H1 (cell line): ENCODE results near the gene ADRA2B. TPM values are rescaled to one million over a fixed set of nuclear protein-coding genes. Genes with fewer than 3 reads are reported as not detected.

ENCODE experiments used
- ATF3 ChIP-seq: IDR thresholded peaks from 2 replicates; pipeline ENCODE4 v1.6.1; 2011; ENCODE audit warnings: low read depth, mild to moderate bottlenecking, low read length; ENCODE audit not compliant: insufficient read depth
- BACH1 ChIP-seq: IDR thresholded peaks from 2 replicates; pipeline ENCODE4 v1.6.1; 2012; ENCODE audit warnings: low read length, improper control_type of control experiment
- CBX5 ChIP-seq: fragments of 300-800, 300-1000 bp; sonication (generic); IDR thresholded peaks from 2 replicates; pipeline ENCODE4 v1.7.1; 2016; ENCODE audit warnings: antibody characterized with exemption, low read length, low read depth
- CHD1 ChIP-seq: IDR thresholded peaks from 2 replicates; pipeline ENCODE4 v1.6.1; 2012; ENCODE audit warnings: low read depth, low read length, improper control_type of control experiment
- CTCF ChIP-seq, 3 experiments: IDR thresholded peaks; 1 replicate in 2 of 3; 2 replicates in 1 of 3; pipeline versions ENCODE4 v1.5.1 to v1.6.1; 2011; ENCODE audit warnings: low read length in 3 of 3, mild to moderate bottlenecking in 3 of 3, inconsistent platforms in 2 of 3, low read depth in 1 of 3, moderate library complexity in 1 of 3; ENCODE audit not compliant: insufficient read depth in 1 of 3; ENCODE audit errors: control extremely low read depth in 1 of 3
- GTF2F1 ChIP-seq: IDR thresholded peaks from 2 replicates; pipeline ENCODE4 v1.6.1; 2012; ENCODE audit warnings: low read depth, low read length, improper control_type of control experiment, borderline replicate concordance
- KDM4A ChIP-seq: IDR thresholded peaks from one replicate; pipeline ENCODE4 v1.7.1; 2012; ENCODE audit warnings: low read depth, mild to moderate bottlenecking, moderate library complexity, low read length, inconsistent platforms; ENCODE audit not compliant: severe bottlenecking
- POU5F1 ChIP-seq: IDR thresholded peaks from 2 replicates; pipeline ENCODE4 v1.6.1; 2011; ENCODE audit warnings: low read depth, mild to moderate bottlenecking, low read length, moderate library complexity
- RAD21 ChIP-seq, 2 experiments: IDR thresholded peaks in 1 of 2; conservative IDR thresholded peaks in 1 of 2; 2 replicates each; pipeline ENCODE4 v1.6.1; 2011; ENCODE audit warnings: low read depth in 2 of 2, low read length in 2 of 2, improper control_type of control experiment in 1 of 2, inconsistent platforms in 1 of 2, mild to moderate bottlenecking in 1 of 2, moderate library complexity in 1 of 2
- SIN3A ChIP-seq, 2 experiments: IDR thresholded peaks in 1 of 2; conservative IDR thresholded peaks in 1 of 2; 2 replicates each; pipeline ENCODE4 v1.6.1; 2011 to 2012; ENCODE audit warnings: low read length in 2 of 2, improper control_type of control experiment in 1 of 2, low read depth in 1 of 2, mild to moderate bottlenecking in 1 of 2
- SP2 ChIP-seq: IDR thresholded peaks from 2 replicates; pipeline ENCODE4 v1.6.1; 2012; ENCODE audit warnings: mild to moderate bottlenecking, low read length, inconsistent platforms
- SRF ChIP-seq: IDR thresholded peaks from 2 replicates; pipeline ENCODE4 v1.6.1; 2011; ENCODE audit warnings: mild to moderate bottlenecking, low read depth, low read length, moderate library complexity
- TAF1 ChIP-seq: IDR thresholded peaks from 2 replicates; pipeline ENCODE4 v1.6.1; 2011; ENCODE audit warnings: mild to moderate bottlenecking, low read depth, low read length
- TCF12 ChIP-seq: IDR thresholded peaks from 2 replicates; pipeline ENCODE4 v1.6.1; 2011; ENCODE audit warnings: low read depth, mild to moderate bottlenecking, low read length
- TEAD4 ChIP-seq: IDR thresholded peaks from 2 replicates; pipeline ENCODE4 v1.6.1; 2012; ENCODE audit warnings: low read depth, low read length, inconsistent platforms, mixed read lengths
- YY1 ChIP-seq: IDR thresholded peaks from 2 replicates; pipeline ENCODE4 v1.6.1; 2011; ENCODE audit warnings: low read depth, mild to moderate bottlenecking, low read length
- polyA plus RNA-seq, 7 experiments: library from polyadenylated mRNA; depleted of rRNA in 3 of 7; stranded (reverse) in 5 of 7; unstranded in 2 of 7; fragments of >200 nt in 5 of 7; fragments of 200-250 nt in 2 of 7; gene quantifications; 1 replicate in 5 of 7; 2 replicates in 1 of 7; 4 replicates in 1 of 7; pipeline versions ENCODE4 v1.2.1 to v1.2.3, GENCODE V29; 2011 to 2013; ENCODE audit warnings: missing spikeins in 2 of 7, mixed read lengths in 2 of 7
- total RNA-seq: library from RNA; stranded (reverse); fragmentation: NEBNext Ultra II Directional; extraction: Animal tissue kit (Norgen Biotek cat#: 25700); gene quantifications from 2 replicates; pipeline ENCODE4 v1.2.1, GENCODE V29; 2021

Gene ADRA2B
- total and polyA plus RNA-seq, 2 of the 8 experiments (the other 6 are each of a cell fraction or from before 2014, with no cell fraction given): 5.8 to 6.5 TPM

- TF ChIP-seq TEAD4: no peak
- TF ChIP-seq SP2: no peak
- TF ChIP-seq RAD21 (IDR thresholded peaks at IDR 0.05 in 1 of 2, conservative IDR thresholded peaks at IDR 0.05 in 1 of 2; ENCODE audit: low read depth in 2 of 2, low read length in 2 of 2): 0 out of 4 replicates have a peak, but pooled peaks of 1 of the 2 experiments have one; percentile 2
- no peak for TF ChIP-seq CTCF (IDR thresholded peaks at IDR 0.05; ENCODE audit: control extremely low read depth in 1 of 3, insufficient read depth in 1 of 3, low read depth in 1 of 3, low read length in 3 of 3)
- TF ChIP-seq KDM4A: peak; percentile 62
- no peak for TF ChIP-seq CBX5
- TF ChIP-seq SRF: no peak
- TF ChIP-seq POU5F1: no peak
- 0 out of 2 replicates have a peak, but pooled peaks have one; percentile 10 for TF ChIP-seq TAF1
- no peak for TF ChIP-seq TCF12
- no peak for TF ChIP-seq SIN3A (conservative IDR thresholded peaks at IDR 0.05 in 1 of 2, IDR thresholded peaks at IDR 0.05 in 1 of 2; ENCODE audit: low read depth in 1 of 2, low read length in 2 of 2)
- TF ChIP-seq CHD1: no peak
- no peak for TF ChIP-seq BACH1
- TF ChIP-seq ATF3: no peak
- TF ChIP-seq YY1: no peak
- no peak for TF ChIP-seq GTF2F1
- TF ChIP-seq, all 59 proteins: peak for 9
These were observed at the start of gene ADRA2B (continued) for GRCh38 chr2:96116424-96116878.
